Activated CD8-positive, alpha-beta memory T cell treated with anti-CD3 and anti-CD28 coated beads, Interleukin-2, amount 50 U/mL, for 1 hour (primary cell): ENCODE results near the gene TTC9B.
"Not testable (repeated sequence)": the region's sequence is repeated elsewhere in the genome, so short reads cannot be mapped to it uniquely, and the experiment has no call there.

Source experiments
- DNase-seq: peaks from one replicate; pipeline ENCODE4 v3.0.0-alpha.2; 2020; ENCODE audit errors: extremely low read depth

Gene TTC9B

DNA sequence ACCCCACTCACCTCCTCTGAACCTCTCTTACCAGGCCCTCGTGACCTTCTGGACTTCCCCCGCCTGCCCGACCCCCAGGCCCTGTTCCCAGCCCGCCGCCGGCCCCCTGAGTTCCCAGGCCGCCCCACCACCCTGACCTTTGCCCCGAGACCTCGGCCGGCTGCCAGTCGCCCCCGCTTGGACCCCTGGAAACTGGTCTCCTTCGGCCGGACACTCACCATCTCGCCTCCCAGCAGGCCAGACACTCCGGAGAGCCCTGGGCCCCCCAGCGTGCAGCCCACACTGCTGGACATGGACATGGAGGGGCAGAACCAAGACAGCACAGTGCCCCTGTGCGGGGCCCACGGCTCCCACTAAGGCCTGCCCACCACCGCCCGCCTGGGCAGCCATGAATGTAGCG lies 3.2 kb downstream of the TTC9B start:
- DNase-seq: no peak

DNA sequence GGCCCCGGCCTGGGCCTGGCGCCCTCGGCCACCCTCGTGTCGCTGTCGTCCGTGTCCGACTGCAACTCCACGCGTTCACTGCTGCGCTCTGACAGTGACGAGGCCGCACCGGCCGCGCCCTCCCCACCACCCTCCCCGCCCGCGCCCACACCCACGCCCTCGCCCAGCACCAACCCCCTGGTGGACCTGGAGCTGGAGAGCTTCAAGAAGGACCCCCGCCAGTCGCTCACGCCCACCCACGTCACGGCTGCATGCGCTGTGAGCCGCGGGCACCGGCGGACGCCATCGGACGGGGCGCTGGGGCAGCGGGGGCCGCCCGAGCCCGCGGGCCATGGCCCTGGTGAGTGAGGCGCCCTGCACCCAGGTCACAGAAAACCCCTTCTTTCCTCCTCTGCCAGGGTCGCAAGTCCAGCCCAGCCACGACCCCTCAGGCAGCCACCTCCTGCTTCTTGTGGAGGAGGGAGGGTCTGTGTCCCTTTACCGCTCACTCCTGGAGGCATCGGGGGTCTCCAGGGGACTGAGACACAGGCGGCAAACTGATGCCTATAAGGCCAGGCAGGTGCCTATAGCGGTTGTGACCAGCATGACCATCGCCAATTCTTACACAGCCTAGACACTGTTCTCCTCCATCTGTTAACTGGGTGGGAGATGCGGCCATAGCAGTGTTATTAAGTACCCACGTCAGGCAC lies 4.2 kb downstream of the TTC9B start:
- no peak for DNase-seq

DNA sequence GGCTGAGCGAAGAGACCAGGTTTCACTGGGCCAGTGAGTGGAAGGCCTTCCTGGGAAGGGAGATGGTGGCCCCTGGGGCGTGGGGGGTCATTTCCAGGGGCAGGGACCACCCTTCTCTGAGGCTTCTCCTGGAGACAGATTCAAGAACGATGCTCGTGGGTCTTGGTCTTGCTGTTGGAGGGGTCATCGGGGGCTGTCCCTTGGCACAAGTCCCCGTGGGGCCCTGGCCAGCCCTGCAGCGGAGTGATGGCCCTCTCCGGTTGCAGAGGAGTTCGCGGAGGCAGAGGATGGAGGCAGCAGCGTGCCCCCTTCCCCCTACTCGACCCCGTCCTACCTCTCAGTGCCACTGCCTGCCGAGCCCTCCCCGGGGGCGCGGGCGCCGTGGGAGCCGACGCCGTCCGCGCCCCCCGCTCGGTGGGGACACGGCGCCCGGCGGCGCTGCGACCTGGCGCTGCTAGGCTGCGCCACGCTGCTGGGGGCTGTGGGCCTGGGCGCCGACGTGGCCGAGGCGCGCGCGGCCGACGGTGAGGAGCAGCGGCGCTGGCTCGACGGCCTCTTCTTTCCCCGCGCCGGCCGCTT lies 4.8 kb downstream of the TTC9B start:
- DNase-seq: no peak

DNA sequence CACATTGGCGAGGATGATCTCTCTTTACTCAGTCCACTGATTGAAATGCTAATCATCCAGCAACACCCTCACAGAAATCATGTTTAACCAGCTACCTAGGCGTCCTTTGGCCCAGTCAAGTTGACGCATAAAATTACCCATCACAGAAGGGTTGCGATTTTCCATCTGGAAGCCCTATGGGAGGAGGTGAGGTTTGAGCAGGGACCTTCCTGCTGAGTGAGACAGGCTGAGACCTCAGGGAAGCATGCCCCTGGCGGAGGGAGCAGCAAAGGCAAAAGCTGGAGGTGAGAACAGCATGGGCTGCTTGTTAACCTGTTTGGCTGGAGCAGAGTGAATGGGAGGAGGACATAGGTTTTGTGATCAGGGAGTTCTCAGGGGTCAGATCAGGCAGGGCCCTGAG lies 7.3 kb downstream of the TTC9B start:
- DNase-seq: no peak

DNA sequence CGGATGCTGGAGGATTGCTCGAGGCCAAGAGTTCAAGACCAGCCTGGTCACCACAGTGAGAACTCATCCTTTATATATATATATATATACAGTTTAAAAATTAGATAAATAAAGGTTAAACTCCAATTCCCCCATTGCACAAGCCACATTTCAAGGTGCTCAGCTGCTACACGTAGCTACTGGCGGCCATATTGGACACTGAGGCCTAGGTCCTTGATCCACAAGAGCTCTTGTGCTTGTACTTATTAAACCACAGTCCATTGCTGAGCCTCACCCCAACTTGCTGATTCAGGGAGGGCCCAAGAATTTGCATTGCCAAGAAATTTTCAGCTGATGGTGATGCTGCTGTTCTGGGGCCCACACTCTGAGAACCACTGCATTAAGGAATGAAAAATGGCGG lies 9.6 kb downstream of the TTC9B start:
- no peak for DNase-seq

DNA sequence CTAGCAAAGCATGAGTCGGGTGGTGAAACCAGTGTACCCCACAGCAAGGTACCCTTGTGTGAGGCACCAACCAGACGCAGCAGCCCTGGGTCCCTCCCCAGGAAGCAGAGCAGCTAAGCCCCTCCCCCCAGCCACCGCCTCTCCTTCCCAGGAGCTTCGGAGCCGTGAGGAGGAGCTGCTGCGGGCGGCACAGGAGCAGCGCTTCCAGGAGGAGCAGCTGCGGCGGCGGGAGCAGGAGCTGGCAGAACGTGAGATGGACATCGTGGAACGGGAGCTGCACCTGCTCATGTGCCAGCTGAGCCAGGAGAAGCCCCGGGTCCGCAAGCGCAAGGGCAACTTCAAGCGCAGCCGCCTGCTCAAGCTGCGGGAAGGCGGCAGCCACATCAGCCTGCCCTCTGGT lies 12.4 kb downstream of the TTC9B start:
- no peak for DNase-seq

DNA sequence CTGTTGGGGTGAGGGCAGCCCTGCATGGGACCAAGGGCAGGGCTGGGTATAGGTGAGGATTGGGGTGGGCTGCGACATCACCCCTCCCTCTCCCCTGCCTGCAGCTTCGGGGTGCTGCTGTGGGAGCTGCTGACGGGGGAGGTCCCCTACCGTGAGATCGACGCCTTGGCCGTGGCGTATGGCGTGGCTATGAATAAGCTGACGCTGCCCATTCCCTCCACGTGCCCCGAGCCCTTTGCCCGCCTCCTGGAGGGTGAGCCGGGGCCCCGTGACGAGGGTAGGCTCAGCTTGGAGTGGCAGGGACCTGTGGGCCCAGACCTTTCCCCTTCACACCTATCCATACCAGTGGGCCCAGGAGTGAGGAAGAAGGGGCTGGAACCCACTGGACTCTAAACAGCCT lies 13.8 kb downstream of the TTC9B start:
- no peak for DNase-seq

DNA sequence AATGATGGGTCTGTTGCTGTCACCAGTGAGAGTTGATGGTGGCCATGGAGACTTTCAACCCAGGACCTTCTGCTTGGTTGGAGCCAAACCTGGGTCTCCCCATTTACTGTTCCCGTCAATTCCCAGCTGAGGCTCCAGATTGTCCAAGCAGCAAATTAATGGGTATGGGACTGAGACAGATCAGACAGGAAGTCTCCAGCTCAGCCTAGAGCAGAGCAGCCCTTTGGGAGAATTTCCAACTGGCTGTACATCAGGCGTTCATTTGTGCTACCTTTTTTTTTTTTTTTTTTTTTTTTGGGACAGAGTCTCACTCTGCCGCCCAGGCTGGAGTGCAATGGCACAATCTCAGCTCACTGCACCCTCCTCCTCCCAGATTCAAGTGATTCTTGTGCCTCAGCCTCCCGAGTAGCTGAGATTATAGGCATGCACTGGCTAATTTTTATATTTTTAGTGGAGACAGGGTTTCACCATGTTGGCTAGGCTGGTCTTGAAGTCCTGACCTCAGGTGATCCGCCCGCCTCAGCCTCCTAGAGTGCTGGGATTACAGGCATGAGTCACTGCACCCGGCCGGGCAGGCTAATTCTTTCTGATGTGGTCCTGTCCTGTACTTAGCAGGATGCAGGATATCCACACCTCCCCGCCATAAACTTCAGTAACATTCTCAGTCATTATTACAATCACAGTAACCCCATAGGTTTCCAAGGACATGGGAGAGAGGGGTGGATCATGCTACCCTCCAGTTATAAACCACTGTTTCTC lies 17.7 kb downstream of the TTC9B start:
- no peak for DNase-seq

DNA sequence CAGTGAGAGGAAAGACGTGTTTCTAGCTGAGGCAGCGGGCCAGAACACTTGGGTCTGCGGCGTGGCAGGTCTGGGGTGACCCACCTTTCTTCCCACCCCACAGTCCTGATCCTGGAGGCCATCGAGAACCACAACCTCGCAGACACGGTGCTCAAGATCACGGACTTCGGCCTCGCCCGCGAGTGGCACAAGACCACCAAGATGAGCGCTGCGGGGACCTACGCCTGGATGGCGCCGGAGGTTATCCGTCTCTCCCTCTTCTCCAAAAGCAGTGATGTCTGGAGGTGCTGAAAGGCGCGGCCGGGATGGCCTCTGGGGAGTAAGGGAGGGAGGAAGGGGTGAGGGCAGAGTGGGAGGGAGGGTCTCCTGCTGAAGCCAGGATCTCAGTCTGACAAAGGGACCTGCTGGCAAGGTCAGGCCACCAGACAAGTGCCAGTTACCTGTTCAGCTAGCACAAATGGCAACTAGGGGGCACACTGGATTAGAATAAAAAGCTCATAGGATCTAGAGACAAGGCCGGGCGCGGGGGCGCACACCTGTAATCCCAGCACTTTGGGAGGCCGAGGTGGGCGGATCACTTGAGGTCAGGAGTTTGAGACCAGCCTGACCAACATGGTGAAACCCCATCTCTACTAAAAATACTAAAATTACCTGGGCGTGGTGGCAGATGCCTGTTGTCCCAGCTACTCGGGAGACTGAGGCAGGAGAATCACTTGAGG lies 19.8 kb downstream of the TTC9B start:
- DNase-seq: no peak

DNA sequence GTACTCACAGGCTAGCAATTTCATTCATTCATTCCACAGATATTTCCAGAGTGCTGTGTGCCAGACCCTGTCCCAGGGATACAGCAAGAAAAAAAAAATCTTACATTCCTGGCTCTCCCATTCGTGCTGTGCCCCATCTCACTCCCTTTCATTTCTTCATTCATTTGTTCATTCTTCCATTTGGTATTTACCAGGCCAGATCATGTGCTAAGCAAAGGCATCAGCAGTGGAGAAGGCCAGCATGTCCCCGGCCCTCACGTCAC lies 24.7 kb downstream of the TTC9B start:
- no peak for DNase-seq

DNA sequence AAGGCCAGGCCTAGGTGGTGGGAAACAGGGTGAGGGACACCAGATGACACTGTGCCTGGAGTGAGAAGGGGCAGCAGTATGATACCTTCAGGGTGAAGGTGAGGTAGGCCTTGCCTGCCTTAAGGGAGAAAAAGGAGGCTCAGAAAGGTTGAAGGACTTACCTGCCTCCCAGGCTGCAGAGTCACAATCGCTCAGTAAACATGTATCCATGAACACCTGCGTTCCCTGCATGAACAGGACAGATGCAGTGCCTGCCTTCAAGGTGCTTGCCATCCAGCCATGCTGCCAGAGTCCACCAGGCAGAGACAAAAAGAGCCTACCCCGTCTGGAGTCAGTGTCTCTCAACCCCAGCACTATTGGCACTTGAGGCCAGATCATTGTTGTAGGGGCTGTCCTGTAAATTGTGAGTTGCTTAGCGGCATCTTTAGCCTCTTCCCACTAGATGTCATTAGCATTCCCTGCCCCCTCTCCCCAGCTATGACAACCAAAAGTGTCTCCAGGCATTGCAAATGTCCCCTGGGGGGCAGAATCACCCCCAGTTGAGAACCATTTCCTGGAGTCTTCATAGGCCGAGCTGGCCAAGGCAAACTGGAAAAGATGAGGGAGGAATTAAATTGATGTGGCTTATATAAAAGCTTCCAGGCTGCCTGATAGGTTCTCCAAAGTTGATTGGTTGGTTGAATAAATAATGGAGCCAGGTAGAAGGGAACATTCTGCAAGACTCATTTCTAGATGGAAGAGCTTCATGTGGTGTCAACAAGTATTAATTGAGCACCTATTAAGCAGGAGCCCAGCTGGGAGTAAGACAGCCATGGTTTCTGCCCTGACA lies 25.2 kb downstream of the TTC9B start:
- no peak for DNase-seq

DNA sequence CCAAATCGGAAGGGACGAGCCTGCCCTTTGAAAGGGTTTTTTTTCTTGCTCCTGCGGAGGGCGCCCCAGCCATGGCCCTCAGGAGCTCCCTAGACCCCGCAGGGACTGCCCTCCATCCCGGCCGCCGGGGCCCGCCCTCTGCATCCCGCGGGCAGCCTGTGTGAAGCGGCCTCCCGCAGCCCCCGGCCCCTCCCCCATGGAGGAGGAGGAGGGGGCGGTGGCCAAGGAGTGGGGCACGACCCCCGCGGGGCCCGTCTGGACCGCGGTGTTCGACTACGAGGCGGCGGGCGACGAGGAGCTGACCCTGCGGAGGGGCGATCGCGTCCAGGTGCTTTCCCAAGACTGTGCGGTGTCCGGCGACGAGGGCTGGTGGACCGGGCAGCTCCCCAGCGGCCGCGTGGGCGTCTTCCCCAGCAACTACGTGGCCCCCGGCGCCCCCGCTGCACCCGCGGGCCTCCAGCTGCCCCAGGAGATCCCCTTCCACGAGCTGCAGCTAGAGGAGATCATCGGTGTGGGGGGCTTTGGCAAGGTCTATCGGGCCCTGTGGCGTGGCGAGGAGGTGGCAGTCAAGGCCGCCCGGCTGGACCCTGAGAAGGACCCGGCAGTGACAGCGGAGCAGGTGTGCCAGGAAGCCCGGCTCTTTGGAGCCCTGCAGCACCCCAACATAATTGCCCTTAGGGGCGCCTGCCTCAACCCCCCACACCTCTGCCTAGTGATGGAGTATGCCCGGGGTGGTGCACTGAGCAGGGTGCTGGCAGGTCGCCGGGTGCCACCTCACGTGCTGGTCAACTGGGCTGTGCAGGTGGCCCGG lies 26.1 kb downstream of the TTC9B start:
- DNase-seq: no peak

DNA sequence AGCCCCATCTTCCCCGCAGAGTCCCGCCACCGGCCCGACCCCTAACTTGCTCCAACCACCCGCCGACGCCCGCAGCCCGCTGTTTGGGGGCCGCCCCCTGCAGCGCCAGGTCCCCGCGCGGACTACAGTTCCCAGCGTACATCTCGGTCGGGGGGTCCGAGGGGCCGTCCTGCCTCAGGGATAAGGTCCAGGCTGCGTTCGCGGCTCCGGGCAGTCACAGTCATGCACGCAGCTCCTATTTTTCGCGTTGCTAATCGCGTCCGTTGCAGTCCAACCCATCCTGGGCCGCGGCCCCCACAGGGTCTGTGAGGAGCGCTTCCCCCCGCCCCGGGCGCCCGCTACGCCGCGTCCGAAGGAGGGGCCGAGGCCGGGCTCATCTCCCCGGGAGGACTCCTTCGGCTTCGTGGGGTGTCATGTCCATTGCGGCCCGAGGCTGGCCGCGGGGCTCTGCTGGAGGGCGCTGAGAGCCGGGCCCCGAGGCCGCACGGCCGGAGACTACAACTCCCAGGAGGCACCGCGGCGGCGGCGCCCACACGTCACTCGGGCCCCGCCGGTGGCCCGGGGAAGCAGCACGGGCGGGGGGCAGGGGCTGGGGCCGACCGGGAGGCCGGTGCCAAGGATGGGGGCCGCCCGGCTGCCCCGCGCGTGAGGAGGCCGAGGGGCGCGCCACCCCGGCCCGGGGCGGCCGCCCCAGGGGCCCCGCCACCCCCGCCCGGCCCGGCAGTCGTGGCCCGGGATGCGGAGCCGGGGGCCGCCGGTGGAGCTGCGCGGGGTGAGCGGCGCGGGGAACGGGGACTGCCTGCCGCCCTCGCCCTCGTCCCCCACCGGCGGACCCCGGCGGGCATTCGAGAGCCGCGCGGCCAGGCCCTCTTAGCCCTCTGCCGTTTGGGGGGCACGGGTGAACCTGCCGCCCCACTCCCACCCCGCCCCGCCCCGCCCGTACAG lies 27.0 kb downstream of the TTC9B start, which contains the start of gene MAP3K10:
MAP3K10 (plus strand) TSS at position 536 of the 945 bp plus-strand sequence. CDS start 606 bp downstream, outside the sequence.
- DNase-seq: peak; percentile 13

DNA sequence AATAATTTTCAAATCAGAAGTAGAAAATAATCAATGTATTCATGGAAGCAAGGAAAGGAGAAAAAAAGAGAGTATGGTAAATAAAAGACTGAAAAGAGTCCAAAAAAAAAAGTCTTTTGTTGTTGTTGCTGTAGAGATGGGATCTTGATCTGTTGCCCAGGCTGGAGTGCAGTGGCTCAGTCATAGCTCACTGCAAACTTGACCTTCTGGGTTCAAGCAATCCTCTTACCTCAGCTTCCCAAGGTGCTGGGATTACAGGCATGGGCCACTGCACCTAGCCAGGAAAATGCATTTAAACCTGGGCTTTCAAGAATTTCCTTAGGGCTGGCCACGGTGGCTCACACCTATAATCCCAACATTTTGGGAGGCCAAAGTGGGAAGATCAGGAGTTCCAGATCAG lies 33.9 kb downstream of the TTC9B start:
- DNase-seq: no peak

DNA sequence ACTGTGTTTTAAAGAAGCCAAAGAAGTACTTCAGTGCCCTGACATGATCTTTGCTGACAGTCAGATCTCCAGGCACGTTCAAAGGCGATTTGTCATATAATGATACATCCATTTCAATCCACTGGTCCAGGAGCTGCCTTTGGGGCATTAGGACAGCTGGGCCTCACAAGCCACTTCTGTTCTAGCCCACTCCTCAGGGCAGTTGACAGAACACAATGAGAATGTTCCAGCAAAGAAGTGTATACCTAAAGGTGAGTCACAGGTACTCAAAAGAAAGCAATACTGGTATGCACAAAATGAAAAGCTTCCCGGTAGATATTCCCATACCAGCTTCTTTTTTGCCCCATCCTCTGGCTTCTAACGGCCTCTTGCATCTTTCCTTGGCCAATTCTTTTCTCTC lies 39.4 kb downstream of the TTC9B start:
- DNase-seq: no peak

DNA sequence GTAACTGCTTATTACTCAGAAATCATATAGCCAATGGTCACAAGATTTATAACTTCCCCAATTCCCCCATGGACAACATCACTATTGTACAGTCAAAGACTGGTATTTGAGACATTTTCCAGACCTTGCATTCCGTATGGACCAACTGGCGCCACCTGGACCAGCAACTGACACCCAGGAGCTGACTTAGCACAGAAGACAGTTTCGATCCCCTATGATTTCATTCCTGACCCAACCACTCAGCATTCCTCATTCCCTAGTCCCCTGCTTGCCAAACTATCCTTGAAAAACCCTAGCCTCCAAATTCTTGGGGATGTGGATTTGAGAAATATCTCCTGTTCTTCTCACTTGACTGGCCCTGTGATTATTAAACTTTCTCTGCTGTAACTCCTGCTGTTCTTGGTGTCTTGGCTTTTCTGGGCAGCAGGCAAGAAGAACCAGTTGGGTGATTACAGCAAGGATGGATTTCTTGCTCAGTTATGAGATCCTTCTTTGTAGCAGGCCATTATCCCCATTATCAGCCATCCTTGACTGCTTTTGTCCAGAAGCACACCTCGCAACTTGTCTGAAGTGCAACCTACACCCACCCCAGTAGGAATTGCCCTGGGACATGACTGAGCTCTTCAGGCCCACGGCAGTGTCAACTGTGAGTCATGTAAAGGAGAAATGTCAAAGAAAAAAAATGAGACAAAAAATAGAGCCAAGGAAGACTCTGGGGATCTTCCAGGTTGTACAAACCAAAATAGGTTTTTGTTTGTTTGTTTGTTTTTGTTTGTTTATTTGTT lies 40.7 kb downstream of the TTC9B start:
- no peak for DNase-seq

DNA sequence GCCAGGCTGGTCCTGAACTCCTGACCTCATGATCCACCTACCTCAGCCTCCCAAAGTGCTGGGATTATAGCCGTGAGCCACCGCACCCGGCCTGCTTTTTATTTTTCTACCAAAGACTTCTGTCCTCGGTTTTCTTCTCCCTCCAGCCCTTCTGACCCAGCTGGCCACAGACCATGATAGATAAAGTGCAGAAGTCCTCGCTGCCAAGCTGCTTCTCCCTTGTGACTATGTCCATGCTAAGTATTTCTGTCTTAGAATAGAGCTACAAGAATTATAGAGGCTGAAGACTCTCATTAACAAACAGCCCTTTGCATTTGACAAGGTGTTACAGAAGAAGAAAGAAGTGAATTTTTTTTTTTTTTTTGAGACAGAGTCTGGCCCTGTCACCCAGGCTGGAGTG lies 42.4 kb downstream of the TTC9B start:
- no peak for DNase-seq

DNA sequence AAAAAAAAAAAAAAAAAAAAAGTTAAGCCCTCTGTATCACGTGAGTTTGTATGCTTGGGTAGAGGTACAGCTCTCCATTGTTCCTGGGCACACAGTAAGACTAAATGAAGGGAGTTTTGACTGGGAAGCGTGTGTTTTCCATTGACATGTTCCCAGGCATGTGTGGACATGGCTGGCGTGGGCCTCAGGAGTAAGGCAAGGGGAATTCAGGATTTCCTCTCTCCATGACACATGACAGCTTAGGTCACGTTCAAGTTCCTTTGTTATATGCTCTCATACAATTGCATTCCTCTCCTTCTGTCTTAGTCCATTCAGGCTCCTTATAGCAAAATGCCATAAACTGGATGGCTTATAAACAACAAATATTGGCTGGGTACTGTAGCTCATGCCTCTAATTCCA lies 44.1 kb downstream of the TTC9B start:
- no peak for DNase-seq

DNA sequence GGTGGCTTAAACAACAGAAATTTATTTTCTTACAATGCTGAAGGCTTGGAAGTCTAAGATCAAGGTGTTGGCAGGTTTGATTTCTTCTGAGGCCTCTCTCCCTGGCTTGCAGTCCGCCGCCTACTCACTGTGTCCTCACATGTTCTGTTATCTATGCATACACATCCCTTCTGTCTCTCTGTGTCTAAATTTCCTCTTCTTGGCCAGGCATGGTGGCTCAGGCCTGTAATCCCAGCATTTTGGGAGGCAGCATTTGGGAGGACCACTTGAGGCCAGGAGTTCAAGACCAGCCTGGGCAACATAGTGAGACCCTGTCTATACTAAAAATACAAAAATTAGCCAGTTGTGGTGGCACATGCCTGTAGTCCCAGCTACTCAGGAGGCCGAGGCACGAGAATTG lies 46.9 kb downstream of the TTC9B start:
- not testable (repeated sequence) for DNase-seq
